Prostate gland (tissue), 2 donors: ENCODE results near the gene IFI6.
"Not testable (repeated sequence)": the region's sequence is repeated elsewhere in the genome, so short reads cannot be mapped to it uniquely, and the experiment has no call there.

Source experiments
- POLR2AphosphoS5 ChIP-seq: sonication (generic); formaldehyde crosslinking; IDR thresholded peaks from one replicate; pipeline ENCODE4 v1.6.1; 2017; ENCODE audit warnings: antibody characterized with exemption
- TF ChIP-seq, protein P1 (sequence below), 4 experiments: fragments of 200-600 bp in 2 of 4; fragments of 450-650 bp in 2 of 4; sonication (generic) in 2 of 4; IDR thresholded peaks; 1 replicate in 3 of 4; 2 replicates in 1 of 4; pipeline ENCODE4 v1.5.1; 2016 to 2019; ENCODE audit warnings: antibody characterized with exemption in 4 of 4, mild to moderate bottlenecking in 2 of 4, moderate library complexity in 2 of 4

DNA sequence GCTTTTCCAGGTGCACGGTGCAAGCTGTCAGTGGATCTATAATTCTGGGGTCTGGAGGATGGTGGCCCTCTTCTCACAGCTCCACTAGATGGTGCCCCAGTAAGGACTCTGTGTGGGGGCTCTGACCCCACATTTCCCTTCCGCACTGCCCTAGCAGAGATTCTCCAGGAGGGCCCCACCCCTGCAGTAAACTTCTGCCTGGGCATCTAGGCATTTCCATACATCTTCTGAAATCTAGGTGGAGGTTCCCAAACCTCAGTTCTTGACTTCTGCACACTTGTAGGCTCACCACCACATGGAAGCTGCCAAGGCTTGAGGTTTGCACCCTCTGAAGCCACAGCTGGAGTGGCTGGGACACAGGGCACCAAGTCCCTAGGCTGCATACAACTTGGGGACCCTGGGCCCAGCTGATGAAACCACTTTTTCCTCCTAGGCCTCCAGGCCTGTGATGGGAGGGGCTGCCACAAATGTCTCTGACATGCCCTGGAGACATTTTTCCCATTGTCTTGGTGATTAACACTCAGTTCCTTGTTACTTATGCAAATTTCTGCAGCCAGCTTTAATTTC lies 8.3 kb upstream of the IFI6 start:
- TF ChIP-seq, protein P1, sequence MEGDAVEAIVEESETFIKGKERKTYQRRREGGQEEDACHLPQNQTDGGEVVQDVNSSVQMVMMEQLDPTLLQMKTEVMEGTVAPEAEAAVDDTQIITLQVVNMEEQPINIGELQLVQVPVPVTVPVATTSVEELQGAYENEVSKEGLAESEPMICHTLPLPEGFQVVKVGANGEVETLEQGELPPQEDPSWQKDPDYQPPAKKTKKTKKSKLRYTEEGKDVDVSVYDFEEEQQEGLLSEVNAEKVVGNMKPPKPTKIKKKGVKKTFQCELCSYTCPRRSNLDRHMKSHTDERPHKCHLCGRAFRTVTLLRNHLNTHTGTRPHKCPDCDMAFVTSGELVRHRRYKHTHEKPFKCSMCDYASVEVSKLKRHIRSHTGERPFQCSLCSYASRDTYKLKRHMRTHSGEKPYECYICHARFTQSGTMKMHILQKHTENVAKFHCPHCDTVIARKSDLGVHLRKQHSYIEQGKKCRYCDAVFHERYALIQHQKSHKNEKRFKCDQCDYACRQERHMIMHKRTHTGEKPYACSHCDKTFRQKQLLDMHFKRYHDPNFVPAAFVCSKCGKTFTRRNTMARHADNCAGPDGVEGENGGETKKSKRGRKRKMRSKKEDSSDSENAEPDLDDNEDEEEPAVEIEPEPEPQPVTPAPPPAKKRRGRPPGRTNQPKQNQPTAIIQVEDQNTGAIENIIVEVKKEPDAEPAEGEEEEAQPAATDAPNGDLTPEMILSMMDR (IDR thresholded peaks at IDR 0.05): not testable (repeated sequence)
- TF ChIP-seq POLR2AphosphoS5: not testable (repeated sequence)
